Measurements from ENCODE around the gene VTN.

VTN gene

DNA sequence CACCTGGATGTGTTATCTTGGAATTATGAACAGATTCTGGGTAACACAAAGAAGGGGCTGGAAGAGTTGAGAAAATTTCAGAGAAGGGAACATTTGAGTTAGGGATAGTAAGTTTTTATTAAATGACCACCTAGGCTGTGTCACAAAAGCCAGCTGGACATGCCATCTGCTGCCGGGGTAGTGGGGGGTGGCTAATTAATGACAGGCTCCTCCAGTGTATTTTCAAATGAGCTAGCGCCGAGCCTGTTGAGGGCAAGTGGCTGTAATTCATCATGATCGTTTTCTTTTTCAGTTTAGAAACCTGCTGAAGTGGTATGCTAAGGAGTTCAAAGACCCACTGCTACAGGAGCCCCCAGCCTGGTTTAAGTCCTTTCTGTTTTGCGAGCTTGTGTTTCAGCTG is 44.9 kb downstream of the VTN start:
- peak overlapping the region; percentile 65 for H3K27ac ChIP-seq
- TF ChIP-seq, protein P1, sequence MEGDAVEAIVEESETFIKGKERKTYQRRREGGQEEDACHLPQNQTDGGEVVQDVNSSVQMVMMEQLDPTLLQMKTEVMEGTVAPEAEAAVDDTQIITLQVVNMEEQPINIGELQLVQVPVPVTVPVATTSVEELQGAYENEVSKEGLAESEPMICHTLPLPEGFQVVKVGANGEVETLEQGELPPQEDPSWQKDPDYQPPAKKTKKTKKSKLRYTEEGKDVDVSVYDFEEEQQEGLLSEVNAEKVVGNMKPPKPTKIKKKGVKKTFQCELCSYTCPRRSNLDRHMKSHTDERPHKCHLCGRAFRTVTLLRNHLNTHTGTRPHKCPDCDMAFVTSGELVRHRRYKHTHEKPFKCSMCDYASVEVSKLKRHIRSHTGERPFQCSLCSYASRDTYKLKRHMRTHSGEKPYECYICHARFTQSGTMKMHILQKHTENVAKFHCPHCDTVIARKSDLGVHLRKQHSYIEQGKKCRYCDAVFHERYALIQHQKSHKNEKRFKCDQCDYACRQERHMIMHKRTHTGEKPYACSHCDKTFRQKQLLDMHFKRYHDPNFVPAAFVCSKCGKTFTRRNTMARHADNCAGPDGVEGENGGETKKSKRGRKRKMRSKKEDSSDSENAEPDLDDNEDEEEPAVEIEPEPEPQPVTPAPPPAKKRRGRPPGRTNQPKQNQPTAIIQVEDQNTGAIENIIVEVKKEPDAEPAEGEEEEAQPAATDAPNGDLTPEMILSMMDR (conservative IDR thresholded peaks at IDR 0.05), result no peak
- TF ChIP-seq ZFX (IDR thresholded peaks at IDR 0.05), result no peak

DNA sequence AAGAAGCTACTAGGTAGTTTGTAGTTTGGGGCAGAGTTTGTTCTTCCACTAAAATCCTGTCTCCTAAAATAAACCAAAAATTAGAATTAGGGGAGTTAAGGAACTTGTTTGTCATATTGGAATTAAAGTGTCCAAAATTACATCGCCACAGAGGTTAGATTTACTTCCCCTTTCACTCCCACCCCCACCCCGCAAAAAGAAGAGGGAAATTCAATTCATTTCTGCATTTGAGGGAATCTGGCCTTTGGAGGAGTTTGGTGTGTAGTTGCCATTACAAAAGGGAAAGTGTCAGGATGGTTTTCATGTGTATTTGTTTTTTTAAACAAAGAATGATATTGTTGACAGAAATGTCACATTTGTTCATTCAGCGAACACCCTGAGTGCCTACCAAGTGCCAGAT is 45.3 kb downstream of the VTN start:
- peak overlapping the region; percentile 65 for H3K27ac ChIP-seq

DNA sequence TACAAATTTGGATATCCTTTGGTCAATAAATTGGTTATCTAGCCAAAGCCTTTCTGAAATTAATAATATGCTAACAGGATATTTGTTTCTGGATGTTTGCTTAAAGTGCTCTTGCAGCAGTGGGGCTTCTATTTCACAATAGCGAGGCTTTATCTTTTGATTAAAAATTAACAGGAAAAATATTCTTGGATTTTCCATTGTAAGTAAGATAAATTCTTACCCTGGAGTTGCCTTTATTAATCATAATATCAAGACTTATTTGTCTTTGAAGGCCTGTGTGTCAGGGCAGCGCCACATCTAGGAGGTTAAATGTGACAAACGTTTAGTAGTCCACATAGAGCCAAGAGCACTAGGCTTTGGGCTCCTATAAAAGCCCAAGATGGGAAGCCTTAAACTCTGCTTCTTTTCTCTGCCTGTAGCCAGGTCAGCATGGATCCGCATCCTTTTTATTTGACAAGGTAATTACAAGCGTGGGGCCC is 45.8 kb downstream of the VTN start:
- TF ChIP-seq, protein P1 (conservative IDR thresholded peaks at IDR 0.05), result no peak
- TF ChIP-seq ZFX (IDR thresholded peaks at IDR 0.05), result no peak

More for the DNA sequence above, 45.3 kb downstream of the VTN start:
- TF ChIP-seq, protein P1 (conservative IDR thresholded peaks at IDR 0.05), result no peak
- no peak for TF ChIP-seq ZFX (IDR thresholded peaks at IDR 0.05)

DNA sequence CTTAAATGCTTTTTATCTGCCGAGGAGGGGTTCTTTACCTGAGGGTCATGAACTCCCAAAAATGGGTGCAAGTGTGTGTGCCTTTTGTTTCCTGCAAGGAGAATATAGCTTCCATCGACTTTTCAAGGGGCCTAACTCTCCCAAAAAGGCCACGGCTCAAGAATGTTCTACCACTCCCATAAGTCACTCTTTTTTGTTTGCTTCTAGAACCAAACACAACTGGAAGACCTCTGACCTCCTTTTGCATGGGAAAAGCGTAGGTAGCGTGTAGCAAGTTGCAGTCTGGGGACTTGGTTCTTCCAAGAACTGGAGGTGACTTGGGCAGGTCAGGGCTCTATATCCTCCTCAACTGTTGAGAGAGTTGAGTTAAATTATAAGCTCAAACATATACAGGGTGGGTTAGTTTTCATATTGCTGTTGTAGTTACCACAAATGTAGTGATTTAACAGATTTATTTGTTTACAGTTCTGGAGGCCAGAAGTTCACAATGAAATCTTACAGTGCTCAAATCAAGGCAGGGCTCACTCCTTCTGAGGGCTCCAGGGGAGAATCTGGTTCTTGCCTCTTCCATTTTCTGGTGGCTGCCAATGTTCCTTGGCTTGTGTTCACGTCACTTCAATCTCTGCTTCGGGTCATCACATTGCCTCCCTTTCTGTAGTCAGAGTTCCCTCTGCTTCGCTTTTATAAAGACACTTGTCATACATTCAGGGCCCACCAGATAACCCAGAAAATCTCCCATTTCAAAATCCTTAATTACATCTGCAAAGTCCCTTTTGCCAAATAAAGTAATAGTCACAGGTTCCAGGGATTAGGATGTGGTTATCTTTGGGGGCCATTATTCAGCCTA is 49.7 kb downstream of the VTN start:
- TF ChIP-seq ZFX (IDR thresholded peaks at IDR 0.05), result no peak
- TF ChIP-seq, protein P1 (conservative IDR thresholded peaks at IDR 0.05), result no peak
- H3K27ac ChIP-seq, result peak overlapping the region; percentile 91; the same call in 1 of the 2 replicates

More for the DNA sequence above, 45.8 kb downstream of the VTN start:
- H3K27ac ChIP-seq, result no peak overlapping the region; the same call in 1 of the 2 replicates

DNA sequence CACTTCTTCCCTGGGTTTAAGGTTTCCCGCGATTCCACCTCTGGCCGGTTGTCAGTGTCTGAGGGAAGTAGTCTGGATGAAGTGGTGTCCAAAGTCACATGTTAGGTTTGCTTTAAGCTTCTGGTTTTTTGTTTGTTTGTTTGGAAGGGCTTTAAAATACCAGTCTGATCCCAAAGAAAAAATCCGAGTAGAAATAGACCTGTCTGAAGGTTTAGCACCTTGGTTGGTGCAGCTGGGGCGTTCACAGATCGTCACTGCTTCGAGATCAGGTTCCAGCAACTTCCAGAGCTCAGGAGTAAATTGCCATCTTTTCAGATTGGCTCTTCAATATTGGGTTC is 50.5 kb downstream of the VTN start:
- H3K27ac ChIP-seq, result peak overlapping the region; percentile 91
- TF ChIP-seq, protein P1 (conservative IDR thresholded peaks at IDR 0.05), result no peak
- no peak for TF ChIP-seq ZFX (IDR thresholded peaks at IDR 0.05)

DNA sequence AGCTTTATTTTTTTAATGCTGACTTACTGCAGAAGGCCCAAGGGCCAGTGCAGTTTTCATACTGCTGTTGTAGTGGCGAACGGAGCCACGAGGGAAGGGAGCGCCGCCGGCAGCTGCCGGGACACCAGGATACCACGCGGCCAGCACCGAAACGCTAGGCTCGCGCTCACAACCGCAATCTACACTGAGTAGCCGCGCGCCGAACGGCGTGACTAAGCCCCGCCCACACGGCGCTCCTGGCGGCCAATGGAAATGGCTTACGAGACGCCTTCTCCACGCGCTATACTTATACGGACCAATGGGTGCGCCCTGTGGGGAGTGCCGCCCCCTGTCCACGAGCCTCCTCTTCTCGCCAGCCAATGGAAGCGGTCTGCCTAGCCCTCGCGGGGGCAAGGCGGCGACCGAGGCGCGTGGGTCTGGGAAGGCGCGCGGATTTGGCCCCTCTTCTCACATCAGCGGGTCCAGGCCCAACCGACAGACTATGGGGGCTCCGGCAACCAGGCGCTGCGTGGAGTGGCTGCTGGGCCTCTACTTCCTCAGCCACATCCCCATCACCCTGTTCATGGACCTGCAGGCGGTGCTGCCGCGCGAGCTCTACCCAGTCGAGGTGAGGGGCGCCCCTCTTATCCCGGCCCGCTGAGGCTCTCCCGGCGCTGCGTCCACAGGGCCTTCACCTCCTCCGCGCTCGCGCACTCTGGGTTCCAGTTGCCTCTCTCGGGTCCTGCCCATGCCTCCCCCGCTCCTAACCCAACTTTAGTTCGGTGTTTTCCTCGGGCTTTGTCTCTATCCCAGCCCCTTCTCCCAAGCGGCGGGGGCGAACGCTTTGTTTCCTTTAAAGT is 51.1 kb downstream of the VTN start, which contains the start of gene TMEM97:
Gene TMEM97 (plus strand): TSS at position 442 of the 839 bp plus-strand sequence. CDS start 40 bp downstream, at position 482.
- H3K27ac ChIP-seq, result peak within 1 kb of the TSS; percentile 91
- TF ChIP-seq ZFX (IDR thresholded peaks at IDR 0.05), result peak; percentile 74
- TF ChIP-seq, protein P1 (conservative IDR thresholded peaks at IDR 0.05), result no peak
